Measurements from ENCODE around the gene SORCS3.

SORCS3 gene

GRCh38 chr10:104925232-104925851 is 284.3 kb downstream of the SORCS3 start:
- peak; percentile 32 for DNase-seq

- DNase-seq: no peak
These were observed 287.6 kb downstream of the SORCS3 start for GRCh38 chr10:104928734-104929133.

- DNase-seq: no peak
These were observed 290.6 kb downstream of the SORCS3 start for GRCh38 chr10:104931612-104932134.

GRCh38 chr10:104935656-104936055 is 294.6 kb downstream of the SORCS3 start:
- peak; percentile 34 for DNase-seq

GRCh38 chr10:104937567-104937966 is 296.5 kb downstream of the SORCS3 start:
- no peak for DNase-seq

- DNase-seq: no peak
These were observed 296.9 kb downstream of the SORCS3 start for GRCh38 chr10:104938031-104938430.

- DNase-seq: no peak
These were observed 300.6 kb downstream of the SORCS3 start for GRCh38 chr10:104941662-104942061.

- DNase-seq: no peak
These were observed 306.2 kb downstream of the SORCS3 start for GRCh38 chr10:104947314-104947713.

GRCh38 chr10:104957178-104957841 is 316.2 kb downstream of the SORCS3 start:
- no peak for DNase-seq

- DNase-seq: no peak
These were observed 325.6 kb downstream of the SORCS3 start for GRCh38 chr10:104966563-104967297.

GRCh38 chr10:104980368-104980767 is 339.3 kb downstream of the SORCS3 start:
- peak; percentile 1 for DNase-seq

GRCh38 chr10:104981995-104982394 is 340.9 kb downstream of the SORCS3 start:
- no peak for DNase-seq

- DNase-seq: no peak
These were observed 347.6 kb downstream of the SORCS3 start for GRCh38 chr10:104988686-104989085.

GRCh38 chr10:104989880-104990279 is 348.8 kb downstream of the SORCS3 start:
- DNase-seq: no peak

GRCh38 chr10:104993085-104993484 is 352.0 kb downstream of the SORCS3 start:
- no peak for DNase-seq

- DNase-seq: no peak
These were observed 360.2 kb downstream of the SORCS3 start for GRCh38 chr10:105001269-105001668.

GRCh38 chr10:105010411-105011121 is 369.5 kb downstream of the SORCS3 start:
- DNase-seq: no peak

- DNase-seq: no peak
These were observed 376.0 kb downstream of the SORCS3 start for GRCh38 chr10:105017116-105017515.

- no peak for DNase-seq
These were observed 376.6 kb downstream of the SORCS3 start for GRCh38 chr10:105017691-105018090.

GRCh38 chr10:105023211-105024111 is 382.4 kb downstream of the SORCS3 start:
- no peak for DNase-seq

- no peak for DNase-seq
These were observed 383.1 kb downstream of the SORCS3 start for GRCh38 chr10:105024184-105024583.

- no peak for DNase-seq
These were observed 384.0 kb downstream of the SORCS3 start for GRCh38 chr10:105025092-105025491.
